Ovary (tissue), 3 donors: ENCODE measurements around the gene COL26A1.

Source experiments
- CTCF ChIP-seq, 3 donors: fragments of 450-650 bp in 2 of 3; fragments of 200-600 bp in 1 of 3; IDR thresholded peaks; one replicate each; pipeline versions ENCODE4 v1.5.1 to v1.8.0; 2016 to 2022; ENCODE audit warnings: antibody characterized with exemption in 3 of 3, mild to moderate bottlenecking in 1 of 3
- EP300 ChIP-seq: sonication (generic); formaldehyde crosslinking; IDR thresholded peaks from one replicate; pipeline ENCODE4 v1.6.1; 2017; ENCODE audit warnings: antibody characterized with exemption
- POLR2A ChIP-seq: fragments of 450-650 bp; IDR thresholded peaks from one replicate; pipeline ENCODE4 v1.6.1; 2017; ENCODE audit warnings: antibody characterized with exemption, mild to moderate bottlenecking, moderate library complexity
- donor health status: DM: no; HTN: no; CAD: no.

- TF ChIP-seq CTCF (IDR thresholded peaks at IDR 0.05), result no peak
- no peak for TF ChIP-seq POLR2A
- TF ChIP-seq EP300, result no peak
These were observed 149.3 kb downstream of the COL26A1 start for GRCh38 chr7:101511965-101512364.
